ENCODE measurements around the gene ZBTB43. TPM values are rescaled to one million over a fixed set of nuclear protein-coding genes. Genes with fewer than 3 reads are reported as not detected.
"Not testable (repeated sequence)": the region's sequence is repeated elsewhere in the genome, so short reads cannot be mapped to it uniquely, and the experiment has no call there.

The ZBTB43 gene
- total RNA-seq, 1 donor from 2014 or later, result 30.2 TPM

GRCh38 chr9:126784401-126784800, 20.4 kb upstream of the ZBTB43 start:
- no peak for TF ChIP-seq CTCF (IDR thresholded peaks at IDR 0.05; ENCODE audit: borderline replicate concordance)
- Histone ChIP-seq H3K36me3 (no peaks in the 10 kb centered on the region), H3K4me3 (no peak overlapping the region), H3K27me3 (ENCODE audit: low read depth) (peaks cover 38% of the 10 kb centered on the region), H3K4me1 (peaks cover 47% of the 10 kb centered on the region), H3K9me3 (replicated peaks) (no peaks in the 10 kb centered on the region), H3K27ac (replicated peaks) (peak overlapping the region; percentile 71)
- intact Hi-C loops (cut with micrococcal nuclease), result loop anchor here (5.0 kb wide), 1 partner anchor 77 kb away; no protein-coding TSS in a partner anchor
- no peak for DNase-seq

- H3K36me3 ChIP-seq; H3K9me3 ChIP-seq (replicated peaks); H3K4me3 ChIP-seq; DNase-seq: not testable (repeated sequence)
- Histone ChIP-seq H3K27me3 (ENCODE audit: low read depth) (peaks cover 34% of the 10 kb centered on the region), H3K4me1 (peaks cover 47% of the 10 kb centered on the region), H3K27ac (replicated peaks) (peak overlapping the region; percentile 71)
- intact Hi-C loops (cut with micrococcal nuclease), result loop anchor here (5.0 kb wide), 1 partner anchor 78 kb away; no protein-coding TSS in a partner anchor
These were observed 20.0 kb upstream of the ZBTB43 start for GRCh38 chr9:126784841-126785240.

GRCh38 chr9:126788046-126788445, 16.8 kb upstream of the ZBTB43 start:
- no peak for TF ChIP-seq CTCF (IDR thresholded peaks at IDR 0.05; ENCODE audit: borderline replicate concordance)
- H3K27ac ChIP-seq (replicated peaks), result no peak overlapping the region
- intact Hi-C loops (cut with micrococcal nuclease), result no loop called here
- no peaks in the 10 kb centered on the region for H3K36me3 ChIP-seq
- peaks cover 23% of the 10 kb centered on the region for H3K27me3 ChIP-seq (ENCODE audit: low read depth)
- H3K4me3 ChIP-seq, result no peak overlapping the region
- no peaks in the 10 kb centered on the region for H3K9me3 ChIP-seq (replicated peaks)
- H3K4me1 ChIP-seq, result peaks cover 37% of the 10 kb centered on the region
- no peak for DNase-seq

GRCh38 chr9:126788634-126789349, 16.0 kb upstream of the ZBTB43 start:
- no peak for DNase-seq
- intact Hi-C loops (cut with micrococcal nuclease), result no loop called here
- Histone ChIP-seq H3K27ac (replicated peaks) (no peak overlapping the region), H3K27me3 (ENCODE audit: low read depth) (peaks cover 30% of the 10 kb centered on the region), H3K36me3 (no peaks in the 10 kb centered on the region), H3K9me3 (replicated peaks) (no peaks in the 10 kb centered on the region), H3K4me3 (no peak overlapping the region), H3K4me1 (peaks cover 30% of the 10 kb centered on the region)
- no peak for TF ChIP-seq CTCF (IDR thresholded peaks at IDR 0.05; ENCODE audit: borderline replicate concordance)

- H3K9me3 ChIP-seq (replicated peaks), result peaks cover under 1% of the 10 kb centered on the region
- H3K36me3 ChIP-seq, result no peaks in the 10 kb centered on the region
- intact Hi-C loops (cut with micrococcal nuclease), result no loop called here
- H3K4me3 ChIP-seq, result no peak overlapping the region
- DNase-seq, result no peak
- no peak for TF ChIP-seq CTCF (IDR thresholded peaks at IDR 0.05; ENCODE audit: borderline replicate concordance)
- peaks cover 33% of the 10 kb centered on the region for H3K27me3 ChIP-seq (ENCODE audit: low read depth)
- peaks cover 19% of the 10 kb centered on the region for H3K4me1 ChIP-seq
- H3K27ac ChIP-seq (replicated peaks), result no peak overlapping the region
These were observed 14.3 kb upstream of the ZBTB43 start for GRCh38 chr9:126790561-126790960.

Data from left ventricle myocardium inferior (tissue), 1 donor.